ENCODE measurements around the gene ADCY1. TPM values are rescaled to one million over a fixed set of nuclear protein-coding genes. Genes with fewer than 3 reads are reported as not detected.

The ADCY1 gene
- total RNA-seq, 4 donors from 2014 or later, result under 0.01 to 1.5 (median 0.18) TPM

DNA sequence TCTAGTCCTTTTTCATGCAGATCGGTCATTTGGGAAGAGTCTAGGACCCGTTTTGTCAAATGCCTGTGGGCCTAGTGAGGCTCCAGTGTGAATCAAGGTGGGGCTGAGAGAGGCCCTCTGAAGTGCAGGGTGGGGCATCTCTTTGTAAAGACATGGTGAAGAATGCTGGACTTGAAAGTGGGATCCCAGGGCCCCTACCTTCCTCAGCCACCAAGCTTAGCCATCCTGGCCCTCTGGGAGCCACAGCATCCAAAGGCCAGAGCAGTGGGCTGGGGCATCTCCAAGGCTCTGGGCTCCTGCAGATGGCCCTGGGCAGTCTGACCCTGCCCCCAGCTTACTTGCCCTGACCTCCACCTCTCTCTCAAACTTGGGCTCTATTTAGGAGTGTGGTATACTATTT is 78.5 kb downstream of the ADCY1 start:
- no peaks in the 10 kb centered on the region for H3K4me1 ChIP-seq
- H3K27ac ChIP-seq, result no peak overlapping the region
- TF ChIP-seq, protein P1, sequence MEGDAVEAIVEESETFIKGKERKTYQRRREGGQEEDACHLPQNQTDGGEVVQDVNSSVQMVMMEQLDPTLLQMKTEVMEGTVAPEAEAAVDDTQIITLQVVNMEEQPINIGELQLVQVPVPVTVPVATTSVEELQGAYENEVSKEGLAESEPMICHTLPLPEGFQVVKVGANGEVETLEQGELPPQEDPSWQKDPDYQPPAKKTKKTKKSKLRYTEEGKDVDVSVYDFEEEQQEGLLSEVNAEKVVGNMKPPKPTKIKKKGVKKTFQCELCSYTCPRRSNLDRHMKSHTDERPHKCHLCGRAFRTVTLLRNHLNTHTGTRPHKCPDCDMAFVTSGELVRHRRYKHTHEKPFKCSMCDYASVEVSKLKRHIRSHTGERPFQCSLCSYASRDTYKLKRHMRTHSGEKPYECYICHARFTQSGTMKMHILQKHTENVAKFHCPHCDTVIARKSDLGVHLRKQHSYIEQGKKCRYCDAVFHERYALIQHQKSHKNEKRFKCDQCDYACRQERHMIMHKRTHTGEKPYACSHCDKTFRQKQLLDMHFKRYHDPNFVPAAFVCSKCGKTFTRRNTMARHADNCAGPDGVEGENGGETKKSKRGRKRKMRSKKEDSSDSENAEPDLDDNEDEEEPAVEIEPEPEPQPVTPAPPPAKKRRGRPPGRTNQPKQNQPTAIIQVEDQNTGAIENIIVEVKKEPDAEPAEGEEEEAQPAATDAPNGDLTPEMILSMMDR (IDR thresholded peaks at IDR 0.05), result no peak
- no peak for TF ChIP-seq POLR2A (IDR thresholded peaks at IDR 0.05)
- no peaks in the 10 kb centered on the region for H3K36me3 ChIP-seq
- no peaks in the 10 kb centered on the region for H3K27me3 ChIP-seq
- peaks cover 0 to 5% (median 0%) of the 10 kb centered on the region in 4 donors for H3K9me3 ChIP-seq
- H3K4me3 ChIP-seq, result no peak overlapping the region
- no peak for DNase-seq

DNA sequence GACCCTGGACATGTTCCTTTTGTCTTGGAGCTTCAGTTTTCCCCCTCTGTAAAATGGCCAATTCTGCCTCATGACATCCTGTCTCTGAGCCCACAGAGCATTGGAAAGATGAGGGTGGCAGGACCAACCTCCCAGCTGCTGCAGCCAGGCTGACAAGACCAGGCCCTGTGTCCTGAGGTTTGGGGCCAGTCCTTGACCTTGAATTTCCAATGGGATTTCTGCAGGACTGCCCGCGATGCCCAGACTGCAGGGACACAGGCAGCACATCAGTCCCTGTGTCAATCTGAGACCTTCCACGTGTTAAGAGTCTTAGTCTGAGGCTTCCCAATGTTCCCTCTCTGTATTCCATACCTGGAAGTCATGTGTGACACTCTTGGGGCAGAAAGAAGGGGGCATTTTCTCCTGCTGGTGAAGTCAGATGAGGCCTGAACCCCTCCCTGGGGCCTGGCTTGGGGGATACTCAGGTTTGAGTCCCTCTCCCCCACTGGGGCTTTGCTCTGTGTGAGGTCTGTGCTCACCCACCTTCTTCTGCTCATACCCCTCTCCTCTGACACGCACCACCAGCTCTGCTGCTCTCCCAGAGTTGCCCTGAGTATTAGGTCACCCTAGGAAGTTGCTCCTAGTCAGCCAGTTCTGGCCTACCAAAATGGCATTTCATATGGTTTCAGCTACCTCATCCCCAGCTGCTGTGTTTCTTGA is 79.2 kb downstream of the ADCY1 start:
- Histone ChIP-seq H3K36me3 (no peaks in the 10 kb centered on the region), H3K27me3 (no peaks in the 10 kb centered on the region), H3K4me1 (no peaks in the 10 kb centered on the region), H3K9me3 (peaks cover 0 to 5% (median 0%) of the 10 kb centered on the region in 4 donors), H3K4me3 (no peak overlapping the region), H3K27ac (no peak overlapping the region)
- no peak for DNase-seq
- TF ChIP-seq, protein P1 (IDR thresholded peaks at IDR 0.05), result no peak
- TF ChIP-seq POLR2A (IDR thresholded peaks at IDR 0.05), result no peak

DNA sequence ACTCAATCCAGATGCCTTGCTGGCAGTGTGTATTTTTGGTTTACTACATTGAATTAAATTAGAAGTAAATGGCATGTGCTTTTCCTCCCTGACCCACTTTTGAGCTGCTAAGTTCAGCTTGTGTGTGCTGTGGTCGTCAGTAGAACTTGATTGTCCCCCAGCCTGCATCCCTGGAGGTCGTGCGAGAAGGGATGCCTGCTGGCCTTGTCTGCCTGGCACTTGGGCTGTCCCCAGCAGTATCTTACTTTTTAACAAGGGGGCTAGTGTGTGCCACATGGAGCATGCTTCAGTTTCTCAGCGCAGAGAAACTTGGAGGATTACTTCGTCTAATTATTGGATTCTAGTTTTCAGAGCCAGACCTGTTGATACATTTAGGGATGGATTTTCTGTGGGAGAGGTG is 80.2 kb downstream of the ADCY1 start:
- no peak overlapping the region for H3K4me3 ChIP-seq
- H3K9me3 ChIP-seq, result peaks cover 0 to 5% (median 0%) of the 10 kb centered on the region in 4 donors
- no peaks in the 10 kb centered on the region for H3K4me1 ChIP-seq
- no peaks in the 10 kb centered on the region for H3K27me3 ChIP-seq
- DNase-seq, result no peak
- no peaks in the 10 kb centered on the region for H3K36me3 ChIP-seq
- TF ChIP-seq, protein P1 (IDR thresholded peaks at IDR 0.05), result no peak
- no peak for TF ChIP-seq POLR2A (IDR thresholded peaks at IDR 0.05)
- H3K27ac ChIP-seq, result no peak overlapping the region

DNA sequence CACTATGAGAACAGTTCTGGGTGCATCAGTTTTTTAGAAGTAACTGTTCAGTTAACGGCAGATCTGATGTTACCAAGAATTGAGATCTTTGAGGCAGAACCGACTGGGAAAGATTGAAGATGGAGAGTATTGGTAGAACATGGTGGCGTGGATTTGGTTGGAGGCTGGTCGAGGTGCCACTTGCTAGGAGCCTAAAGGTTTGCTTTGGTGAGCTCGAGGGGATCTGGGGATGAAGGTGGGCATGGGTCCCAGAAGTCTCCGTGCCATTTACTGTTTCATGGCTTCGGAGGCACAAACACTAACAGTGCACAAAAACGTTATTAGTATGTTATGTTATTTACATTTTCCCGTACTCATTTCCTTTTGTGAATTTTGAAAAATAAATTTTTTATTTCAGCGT is 81.4 kb downstream of the ADCY1 start:
- no peaks in the 10 kb centered on the region for H3K27me3 ChIP-seq
- DNase-seq, result no peak
- no peak overlapping the region for H3K27ac ChIP-seq
- H3K4me3 ChIP-seq, result no peak overlapping the region
- no peaks in the 10 kb centered on the region for H3K4me1 ChIP-seq
- no peaks in the 10 kb centered on the region for H3K36me3 ChIP-seq
- peaks cover 0 to 4% (median 0%) of the 10 kb centered on the region in 4 donors for H3K9me3 ChIP-seq
- TF ChIP-seq, protein P1 (IDR thresholded peaks at IDR 0.05), result no peak
- TF ChIP-seq POLR2A (IDR thresholded peaks at IDR 0.05), result no peak

DNA sequence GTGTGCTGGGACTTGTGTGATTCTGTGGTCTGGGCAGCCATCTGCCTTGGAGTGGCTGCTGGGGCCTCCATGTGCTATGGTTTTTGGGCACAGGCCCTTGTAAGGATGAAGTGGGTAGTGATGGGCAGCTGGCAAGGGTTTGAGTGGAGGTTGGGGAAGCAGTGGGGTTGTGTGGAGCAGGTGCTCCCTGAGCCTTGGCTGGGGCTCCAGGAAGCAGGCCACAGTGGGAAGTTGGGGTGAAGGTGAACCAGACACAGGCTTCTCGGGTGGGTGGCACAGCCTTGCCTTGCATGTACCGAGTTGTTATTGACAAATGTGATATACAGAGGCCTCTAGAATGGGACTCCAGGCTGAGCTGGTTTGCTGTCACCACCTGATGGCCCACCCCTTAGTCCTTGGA is 82.3 kb downstream of the ADCY1 start:
- H3K4me1 ChIP-seq, result no peaks in the 10 kb centered on the region
- DNase-seq, result no peak
- H3K27me3 ChIP-seq, result no peaks in the 10 kb centered on the region
- no peak overlapping the region for H3K4me3 ChIP-seq
- no peaks in the 10 kb centered on the region for H3K36me3 ChIP-seq
- H3K9me3 ChIP-seq, result no peaks in the 10 kb centered on the region
- no peak overlapping the region for H3K27ac ChIP-seq
- TF ChIP-seq POLR2A (IDR thresholded peaks at IDR 0.05), result no peak
- TF ChIP-seq, protein P1 (IDR thresholded peaks at IDR 0.05), result no peak

Data from Peyer's patch (tissue), 4 donors.